ENCODE measurements around the gene C1QL3.
A peak's percentile ranks its signal among the peaks of the same experiment; 100 is the strongest.

C1QL3 gene

DNA sequence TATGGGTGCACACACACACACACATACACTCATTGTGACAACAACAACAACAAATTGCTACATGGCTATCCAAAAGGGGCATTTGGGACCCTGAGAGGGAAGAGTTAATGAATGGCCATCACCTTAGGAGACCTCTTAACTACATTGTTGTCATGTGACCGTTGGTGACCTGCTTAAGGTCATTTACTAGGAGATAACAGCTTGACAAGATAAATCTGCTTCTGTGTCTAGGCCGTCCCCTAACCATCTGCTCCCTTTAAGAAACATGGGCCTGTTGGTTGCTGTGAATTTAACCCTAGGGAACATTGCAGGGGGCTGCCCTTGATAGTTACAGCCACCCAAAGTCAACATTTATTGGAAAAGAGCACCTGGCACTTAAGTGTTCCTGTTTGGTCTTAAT lies 29.7 kb downstream of the C1QL3 start:
- peak; percentile 37 to 76 for DNase-seq

DNA sequence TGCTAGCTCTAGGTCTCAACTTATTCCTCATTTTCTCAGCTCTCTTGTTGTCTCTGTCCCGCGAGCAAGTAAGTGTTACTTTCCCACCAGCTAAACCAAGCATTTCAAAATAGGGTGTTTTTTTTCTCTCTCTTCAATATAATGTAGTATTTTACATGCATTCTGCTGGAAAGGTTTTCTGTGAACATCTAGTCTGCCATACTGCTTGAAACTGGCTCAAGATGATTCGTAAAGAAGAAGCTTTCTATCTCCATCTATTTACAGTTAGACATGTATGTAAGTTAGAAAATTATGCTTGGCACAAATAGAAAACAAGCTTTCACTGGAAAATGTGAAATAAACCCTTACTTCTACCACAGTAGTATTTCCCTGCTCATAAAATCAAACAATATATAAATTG lies 31.2 kb downstream of the C1QL3 start:
- no peak for DNase-seq

DNA sequence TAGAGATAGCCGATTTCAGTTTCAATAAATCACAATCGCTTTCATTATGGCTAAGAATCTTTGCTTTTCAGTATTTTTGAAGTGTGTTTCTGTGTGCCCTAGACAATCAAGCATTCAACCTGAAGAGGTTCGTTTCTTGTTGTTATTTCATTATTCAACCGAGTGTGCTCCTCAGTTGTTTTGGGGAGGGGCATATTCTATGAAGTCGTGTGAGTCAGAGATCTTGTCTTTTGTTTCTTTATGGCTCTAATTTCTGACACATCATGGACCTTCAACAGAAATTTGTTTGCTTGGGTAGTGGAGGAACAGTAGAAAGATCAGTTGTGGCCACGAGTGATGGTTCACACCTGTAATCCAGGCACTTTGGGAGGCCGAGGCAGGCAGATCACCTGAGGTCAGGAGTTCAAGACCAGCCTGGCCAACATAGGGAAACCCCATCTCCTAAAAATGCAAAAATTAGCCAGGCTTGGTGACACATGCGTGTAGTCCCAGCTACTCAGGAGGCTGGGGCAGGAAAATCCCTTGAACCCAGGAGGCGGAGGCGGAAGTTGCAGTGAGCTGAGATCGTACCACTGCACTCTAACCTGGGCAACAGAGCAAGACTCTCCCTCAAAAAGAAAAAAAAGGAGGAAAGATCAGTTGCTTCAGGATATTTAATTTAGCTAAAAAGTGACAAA lies 38.3 kb downstream of the C1QL3 start:
- no peak for DNase-seq

DNA sequence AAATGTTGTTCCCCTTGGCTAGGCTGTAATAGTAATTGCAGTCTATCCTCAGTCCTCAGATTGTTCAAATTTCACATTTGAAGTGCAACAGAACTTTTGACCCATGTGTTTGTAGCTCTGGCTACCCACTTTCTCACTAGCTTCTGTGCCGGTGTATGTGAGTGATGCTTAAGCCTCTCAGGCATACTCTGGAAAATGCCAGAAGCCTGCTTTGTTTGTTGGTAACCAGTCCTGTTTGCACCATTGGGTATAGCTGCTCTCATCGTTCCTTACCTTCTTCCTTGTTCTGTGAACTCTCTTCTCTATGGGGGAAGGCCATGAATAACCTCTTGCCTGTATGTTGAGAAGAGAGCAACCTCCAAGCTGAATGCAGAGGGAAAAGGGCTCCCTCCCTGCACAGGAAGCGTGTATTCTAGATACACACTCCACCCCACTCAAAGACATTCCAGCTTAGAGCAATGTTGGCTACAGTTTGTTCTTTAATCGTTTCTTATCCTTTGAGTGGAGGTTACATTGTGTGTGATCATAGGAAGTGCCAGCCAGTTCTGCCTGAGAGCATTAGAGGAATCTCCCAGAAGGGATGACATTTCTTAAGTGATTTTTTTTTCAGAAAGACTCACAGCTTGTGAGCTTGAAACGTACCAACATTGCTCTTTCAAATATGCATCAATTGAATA lies 40.5 kb downstream of the C1QL3 start:
- no peak for DNase-seq

DNA sequence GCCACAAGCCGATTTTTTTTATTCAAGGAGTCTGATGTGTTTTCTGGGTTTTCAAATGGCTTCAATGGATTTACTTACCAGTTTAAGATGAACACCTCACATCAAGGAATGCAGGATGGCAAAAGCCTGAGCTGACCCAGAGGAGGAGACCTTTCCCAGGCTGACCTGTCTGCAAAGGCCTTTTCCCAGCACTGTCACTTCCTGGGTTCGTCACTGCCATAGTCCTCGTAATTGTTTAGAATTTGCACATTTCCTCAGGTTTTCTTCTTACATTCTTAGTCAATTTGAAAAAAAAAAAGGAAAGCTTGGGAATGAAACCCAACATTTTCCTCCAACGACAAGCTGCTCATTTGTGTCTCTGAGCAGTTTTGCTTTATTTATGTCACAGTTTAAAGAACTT lies 42.9 kb downstream of the C1QL3 start:
- no peak for DNase-seq

DNA sequence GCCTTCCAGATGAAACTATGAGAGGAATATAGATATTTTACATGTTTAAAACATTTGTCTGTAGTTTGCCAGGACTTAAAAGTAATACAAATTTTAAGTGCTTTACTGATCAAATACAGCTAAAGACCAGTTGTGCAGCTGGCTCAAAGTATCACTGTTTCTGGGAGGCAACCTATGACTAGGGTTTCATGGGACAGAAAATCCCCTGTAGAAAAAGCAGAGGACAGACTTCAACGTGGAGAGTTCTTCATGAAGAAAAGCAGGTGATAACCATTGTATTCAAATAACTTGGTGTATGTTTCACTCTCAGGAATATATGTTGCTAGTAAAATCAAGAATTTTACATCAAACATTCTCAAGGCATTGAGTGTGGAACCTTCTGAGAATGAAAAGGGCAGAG lies 43.9 kb downstream of the C1QL3 start:
- no peak for DNase-seq

DNA sequence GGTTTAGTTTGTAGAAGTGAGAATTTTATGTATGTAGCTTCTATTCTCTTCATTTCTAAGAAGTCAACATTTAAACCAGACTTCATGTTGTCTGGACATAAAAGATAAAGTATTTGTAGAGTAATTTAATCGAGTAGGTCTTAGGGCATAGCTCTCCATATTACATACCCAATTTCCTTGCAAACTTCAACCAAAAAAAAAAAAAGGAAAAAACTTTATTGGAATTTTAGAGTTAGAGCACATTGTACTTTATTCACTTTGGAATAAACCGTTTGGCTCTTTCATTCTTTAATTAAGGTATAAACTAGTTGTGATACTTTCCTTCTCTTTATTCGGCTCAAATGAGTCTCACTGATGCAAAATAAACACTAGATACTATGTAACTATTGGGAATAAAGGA lies 48.9 kb downstream of the C1QL3 start:
- DNase-seq, result no peak

DNA sequence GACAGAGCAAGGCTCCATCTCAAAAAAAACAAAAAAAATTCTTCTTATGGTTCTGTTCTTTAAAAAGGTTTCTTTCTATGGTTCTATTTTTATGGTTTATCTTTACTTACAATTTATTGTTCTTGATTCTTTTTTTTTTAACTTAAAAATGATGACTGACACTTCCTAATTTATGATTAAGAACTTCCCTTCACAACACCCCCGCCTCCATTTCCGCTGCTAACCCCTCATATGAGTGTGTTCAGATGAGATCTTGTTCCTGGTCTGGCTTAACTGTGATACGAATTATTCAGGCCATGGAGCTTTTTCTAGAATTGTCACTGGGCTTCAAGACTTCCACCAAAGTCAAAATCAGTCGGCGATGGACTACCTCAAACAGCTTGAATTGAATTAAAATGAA lies 50.9 kb downstream of the C1QL3 start:
- DNase-seq, result no peak

DNA sequence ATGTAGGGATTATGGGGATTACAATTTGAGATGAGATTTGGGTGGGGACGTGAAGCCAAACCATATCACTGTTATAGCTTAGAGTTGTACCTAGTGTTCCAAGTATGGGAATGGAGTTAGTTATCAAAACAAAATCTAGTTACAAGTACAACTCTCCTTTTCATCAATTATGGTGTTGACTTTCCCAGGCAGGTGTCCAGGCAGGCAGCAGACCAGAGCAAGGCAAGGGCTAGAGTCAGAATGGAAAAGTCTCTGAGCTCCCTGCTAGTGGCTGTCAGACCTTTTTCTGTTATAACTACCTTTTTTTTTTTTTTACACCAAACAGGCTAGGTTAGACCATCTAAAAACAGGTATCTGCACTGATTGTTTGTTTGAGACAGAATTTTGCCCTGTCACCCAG lies 55.7 kb downstream of the C1QL3 start:
- no peak for DNase-seq
